Esophagus (tissue), 2 donors: ENCODE measurements around the gene PRRG2. TPM values are rescaled to one million over a fixed set of nuclear protein-coding genes. Genes with fewer than 3 reads are reported as not detected.
"Not testable (repeated sequence)": the region's sequence is repeated elsewhere in the genome, so short reads cannot be mapped to it uniquely, and the experiment has no call there.

Experiments
- H3K27ac ChIP-seq, 2 donors: one replicate each; pipeline ENCODE4 v1.5.1; 2013; ENCODE audit warnings: low read depth in 2 of 2, mild to moderate bottlenecking in 2 of 2, inconsistent platforms in 1 of 2, low read length in 1 of 2, moderate library complexity in 1 of 2
- H3K27me3 ChIP-seq, 2 donors: one replicate each; pipeline ENCODE4 v1.6.1; 2013; ENCODE audit warnings: low read length in 2 of 2, control low read depth in 1 of 2, mild to moderate bottlenecking in 1 of 2; ENCODE audit not compliant: insufficient read depth in 2 of 2, control insufficient read depth in 1 of 2
- H3K36me3 ChIP-seq, 2 donors: one replicate each; pipeline ENCODE4 v1.6.1; 2013; ENCODE audit warnings: low read length in 1 of 2; ENCODE audit not compliant: control insufficient read depth in 2 of 2, insufficient read depth in 2 of 2
- H3K4me1 ChIP-seq, 2 donors: one replicate each; pipeline ENCODE4 v1.6.1; 2013; ENCODE audit warnings: low read length in 1 of 2; ENCODE audit not compliant: control insufficient read depth in 2 of 2, insufficient read depth in 2 of 2
- H3K4me3 ChIP-seq, 2 donors: one replicate each; pipeline ENCODE4 v1.5.1; 2013; ENCODE audit warnings: low read length in 2 of 2, mild to moderate bottlenecking in 2 of 2, low read depth in 1 of 2, moderate library complexity in 1 of 2
- H3K9me3 ChIP-seq, 2 donors: one replicate each; pipeline ENCODE4 v1.6.1; 2013; ENCODE audit warnings: mild to moderate bottlenecking in 2 of 2, low read depth in 1 of 2, low read length in 1 of 2, moderate library complexity in 1 of 2; ENCODE audit not compliant: control insufficient read depth in 2 of 2, insufficient read depth in 1 of 2
- WGBS, 2 donors: extraction: QIAGEN DNeasy Blood & Tissue Kit; methylation state at CpG; one replicate each; pipeline ENCODE4 v1.1.7; 2013; 5-methylcytosine and 5-hydroxymethylcytosine counted together
- polyA plus RNA-seq, 2 donors: library from polyadenylated mRNA; stranded (reverse); fragments of 200-250 nt; gene quantifications; one replicate each; pipeline ENCODE4 v1.2.3, GENCODE V29; 2013
- donor health status: healthy with polysubstance abuse.
- donor health status: Bipolar disorder and iron deficiency.

Gene PRRG2
- polyA plus RNA-seq, 2 donors, result 10.1 to 12.7 TPM

GRCh38 chr19:49616945-49617344 is 35.8 kb downstream of the PRRG2 start:
- peaks cover 0 to 5% of the 10 kb centered on the region in 2 donors for H3K4me1 ChIP-seq
- no peak overlapping the region for H3K4me3 ChIP-seq
- peaks cover 5 to 33% of the 10 kb centered on the region in 2 donors for H3K36me3 ChIP-seq
- WGBS, 2 donors, result 93 to 94% methylated on average over 7 of the region's 7 CpGs
- no peak overlapping the region for H3K27ac ChIP-seq
- H3K9me3 ChIP-seq, result no peaks in the 10 kb centered on the region
- no peaks in the 10 kb centered on the region for H3K27me3 ChIP-seq

GRCh38 chr19:49617860-49618259 is 36.7 kb downstream of the PRRG2 start:
- not testable (repeated sequence) for H3K4me3 ChIP-seq, H3K9me3 ChIP-seq, H3K4me1 ChIP-seq, H3K27me3 ChIP-seq, H3K27ac ChIP-seq
- WGBS, 2 donors, result 95% methylated on average over 13 of the region's 13 CpGs
- H3K36me3 ChIP-seq, result peaks cover 5 to 33% of the 10 kb centered on the region in 2 donors

GRCh38 chr19:49624967-49625910 is 44.1 kb downstream of the PRRG2 start:
- no peak overlapping the region for H3K27ac ChIP-seq
- 82% methylated on average over 27 of the region's 27 CpGs for WGBS, 2 donors
- no peak overlapping the region for H3K4me3 ChIP-seq
- no peaks in the 10 kb centered on the region for H3K27me3 ChIP-seq
- H3K4me1 ChIP-seq, result no peaks in the 10 kb centered on the region
- no peaks in the 10 kb centered on the region for H3K9me3 ChIP-seq
- H3K36me3 ChIP-seq, result peaks cover 5 to 12% of the 10 kb centered on the region in 2 donors

- H3K27ac ChIP-seq, result no peak overlapping the region
- peaks cover 5 to 11% of the 10 kb centered on the region in 2 donors for H3K36me3 ChIP-seq
- H3K27me3 ChIP-seq, result no peaks in the 10 kb centered on the region
- 82 to 85% methylated on average over 11 of the region's 11 CpGs for WGBS, 2 donors
- H3K9me3 ChIP-seq, result no peaks in the 10 kb centered on the region
- no peak overlapping the region for H3K4me3 ChIP-seq
- peaks cover 0 to 3% of the 10 kb centered on the region in 2 donors for H3K4me1 ChIP-seq
Measured at GRCh38 chr19:49626226-49626625, 45.1 kb downstream of the PRRG2 start.

- Histone ChIP-seq H3K36me3 (peaks cover 0 to 7% of the 10 kb centered on the region in 2 donors), H3K4me1 (peaks cover 0 to 3% of the 10 kb centered on the region in 2 donors), H3K27me3 (no peaks in the 10 kb centered on the region), H3K27ac (no peak overlapping the region), H3K4me3 (no peak overlapping the region), H3K9me3 (no peaks in the 10 kb centered on the region)
- WGBS, 2 donors, result 88 to 89% methylated on average over 9 of the region's 9 CpGs
Measured at GRCh38 chr19:49629659-49630058, 48.5 kb downstream of the PRRG2 start.

GRCh38 chr19:49631014-49631588 is 50.0 kb downstream of the PRRG2 start:
- Histone ChIP-seq H3K4me1 (peaks cover 0 to 7% of the 10 kb centered on the region in 2 donors), H3K4me3 (no peak overlapping the region), H3K36me3 (peaks cover 0 to 4% of the 10 kb centered on the region in 2 donors), H3K27ac (peak overlapping the region in 1 of 2 donors; percentile 33), H3K9me3 (no peaks in the 10 kb centered on the region), H3K27me3 (no peaks in the 10 kb centered on the region)
- WGBS, 2 donors, result 26 to 33% methylated on average over 9 of the region's 9 CpGs

DNA sequence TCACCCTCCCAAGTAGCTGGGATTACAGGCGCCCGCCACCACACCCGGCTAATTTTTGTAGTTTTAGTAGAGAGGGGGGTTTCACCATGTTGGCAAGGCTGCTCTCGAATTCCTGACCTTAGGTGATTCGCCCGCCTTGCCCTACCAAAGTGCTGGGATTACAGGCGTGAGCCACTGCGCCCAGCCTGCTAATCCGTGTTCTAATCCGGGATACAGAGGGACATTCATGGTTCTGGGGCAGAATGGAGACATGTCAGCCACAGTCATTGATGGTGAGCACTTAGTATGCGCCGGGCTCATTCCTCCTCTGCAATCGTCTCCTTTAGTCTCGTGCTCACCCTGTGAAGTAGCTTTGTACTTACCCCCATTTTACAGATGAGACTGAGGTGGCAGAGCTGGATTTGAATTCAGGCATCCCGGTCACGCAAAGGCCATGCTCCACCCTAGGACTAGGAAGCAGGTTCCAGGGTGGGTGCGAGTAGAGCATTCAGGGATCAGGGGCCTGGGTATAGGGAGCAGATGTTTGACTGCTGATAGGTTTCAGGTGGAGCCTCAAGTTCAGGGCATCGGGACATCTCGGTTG is 50.6 kb downstream of the PRRG2 start:
- Histone ChIP-seq H3K4me1 (peaks cover 4 to 7% of the 10 kb centered on the region in 2 donors), H3K27me3 (no peaks in the 10 kb centered on the region), H3K4me3 (no peak overlapping the region), H3K9me3 (no peaks in the 10 kb centered on the region), H3K36me3 (peaks cover 0 to 1% of the 10 kb centered on the region in 2 donors), H3K27ac (no peak overlapping the region)
- WGBS, 2 donors, result 80 to 84% methylated on average over 19 of the region's 19 CpGs

DNA sequence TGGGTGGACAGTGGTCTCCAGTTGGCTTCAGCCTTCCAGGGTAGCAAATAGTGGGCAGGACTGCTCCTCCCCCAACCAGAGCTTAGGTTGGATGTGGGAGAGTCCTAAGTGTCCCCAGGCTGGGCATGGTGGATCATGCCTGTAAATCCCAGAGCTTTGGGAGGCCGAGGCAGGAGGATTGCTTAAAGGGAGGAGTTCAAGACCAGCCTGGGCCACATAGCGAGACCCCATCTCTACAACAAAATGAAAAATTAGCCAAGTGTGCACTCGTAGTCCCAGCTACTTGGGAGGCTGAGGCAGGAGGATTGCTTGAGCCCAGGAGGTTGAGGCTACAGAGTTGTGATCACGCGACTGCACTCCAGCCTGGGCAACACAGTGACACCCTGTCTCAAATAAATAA is 51.5 kb downstream of the PRRG2 start:
- WGBS, 2 donors, result 84 to 88% methylated on average over 5 of the region's 5 CpGs
- H3K4me3 ChIP-seq, result no peak overlapping the region
- no peaks in the 10 kb centered on the region for H3K36me3 ChIP-seq
- H3K27me3 ChIP-seq, result no peaks in the 10 kb centered on the region
- H3K4me1 ChIP-seq, result peaks cover 6 to 7% of the 10 kb centered on the region in 2 donors
- no peak overlapping the region for H3K27ac ChIP-seq
- no peaks in the 10 kb centered on the region for H3K9me3 ChIP-seq

DNA sequence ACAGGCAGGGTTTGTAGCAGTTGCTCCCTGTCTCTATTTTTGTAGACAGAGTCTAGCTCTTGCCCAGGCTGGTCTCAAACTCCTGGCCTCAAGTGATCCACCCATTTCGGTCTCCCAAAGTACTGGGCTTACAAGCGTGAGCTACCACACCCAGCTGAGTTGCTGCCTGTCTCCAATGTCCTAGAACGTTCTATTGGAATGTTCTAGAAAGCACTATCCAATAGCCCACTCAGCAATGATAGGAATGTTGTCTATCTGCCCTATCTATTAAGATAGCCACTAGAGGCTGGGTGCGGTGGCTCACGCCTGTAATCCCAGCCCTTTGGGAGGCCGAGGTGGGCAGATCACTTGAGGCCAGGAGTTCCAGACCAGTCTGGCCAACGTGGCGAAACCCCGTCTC is 52.2 kb downstream of the PRRG2 start:
- H3K36me3 ChIP-seq, H3K27me3 ChIP-seq, H3K9me3 ChIP-seq, H3K27ac ChIP-seq, H3K4me3 ChIP-seq, H3K4me1 ChIP-seq: not testable (repeated sequence)
- WGBS, 2 donors, result 70 to 72% methylated on average over 9 of the region's 9 CpGs
